ENCODE results near the gene MCU. TPM values are rescaled to one million over a fixed set of nuclear protein-coding genes. Genes with fewer than 3 reads are reported as not detected.

MCU gene
- polyA plus RNA-seq, 1 of the 3 experiments (the other 2 are of a cell fraction), result 20.6 TPM

DNA sequence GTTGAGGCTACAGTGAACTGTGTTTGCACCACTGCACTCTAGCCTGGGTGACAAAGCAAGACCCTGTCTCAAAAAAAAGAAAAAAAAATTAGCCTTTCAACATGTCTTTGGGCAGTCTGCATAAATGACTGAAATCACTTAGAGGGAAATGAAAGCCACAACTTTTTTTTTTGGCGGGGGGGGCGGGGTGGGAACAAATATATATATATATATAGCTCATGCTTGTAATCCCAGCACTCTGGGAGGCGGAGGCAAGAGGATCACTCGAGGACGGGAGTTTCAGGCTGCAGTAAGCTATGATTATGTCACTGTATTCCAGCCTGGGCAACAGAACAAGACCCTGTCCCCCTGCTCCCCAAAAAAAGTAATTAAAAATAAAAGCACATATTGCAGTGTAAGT lies 42.7 kb upstream of the MCU start:
- DNase-seq, result no peak
- no peaks in the 10 kb centered on the region for H4K20me1 ChIP-seq (ENCODE audit: insufficient read depth)
- no peaks in the 10 kb centered on the region for H3F3A ChIP-seq (replicated peaks; ENCODE audit: insufficient read depth)
- no peaks in the 10 kb centered on the region for H3K9me3 ChIP-seq
- H3K4me2 ChIP-seq, result no peak overlapping the region
- ChIA-PET POLR2A (no interaction called here), CTCF (no interaction called here)
- no peaks in the 10 kb centered on the region for H3K4me1 ChIP-seq (ENCODE audit: control insufficient read depth in 1 of 2, insufficient read depth in 2 of 2, low read depth in 1 of 2, low read length in 1 of 2)
- no peaks in the 10 kb centered on the region for H3K36me3 ChIP-seq (replicated peaks in 1 of 2; ENCODE audit: control insufficient read depth in 1 of 2, insufficient read depth in 2 of 2, low read length in 1 of 2)
- no peak overlapping the region for H3K9ac ChIP-seq
- H3K27ac ChIP-seq (ENCODE audit: low read depth in 2 of 2, low read length in 1 of 2), result no peak overlapping the region
- no peak overlapping the region for H2AFZ ChIP-seq (ENCODE audit: low read depth)
- no peaks in the 10 kb centered on the region for H3K9me2 ChIP-seq
- no peak overlapping the region for H3K4me3 ChIP-seq (ENCODE audit: low read depth in 2 of 2, low read length in 1 of 2)
- no peaks in the 10 kb centered on the region for H3K79me2 ChIP-seq (ENCODE audit: insufficient read depth)
- WGBS (ENCODE audit: low lambda C conversion rate), result 44% methylated on average over 5 of the region's 5 CpGs
- H3K27me3 ChIP-seq (ENCODE audit: insufficient read depth), result no peaks in the 10 kb centered on the region
- TF ChIP-seq CHD2 (IDR thresholded peaks at IDR 0.05; ENCODE audit: low read length, partially characterized antibody) (no peak), RXRA (IDR thresholded peaks at IDR 0.05; ENCODE audit: borderline replicate concordance, low read depth) (no peak), GATA2 (CRISPR knock-in tag; IDR thresholded peaks at IDR 0.05) (no peak), EZH2phosphoT487 (IDR thresholded peaks at IDR 0.05; ENCODE audit: borderline replicate concordance, low read depth) (no peak), POLR2AphosphoS5 (IDR thresholded peaks at IDR 0.05; ENCODE audit: low read depth, low read length) (no peak), JUND (IDR thresholded peaks at IDR 0.05) (no peak), EP300 (IDR thresholded peaks at IDR 0.05; ENCODE audit: borderline replicate concordance in 1 of 2, low read depth in 1 of 2, low read length in 1 of 2) (no peak), MEF2A (IDR thresholded peaks at IDR 0.05; ENCODE audit: borderline replicate concordance, low read depth) (no peak), CTCF (IDR thresholded peaks at IDR 0.05) (no peak), MAX (IDR thresholded peaks at IDR 0.05; ENCODE audit: low read depth) (no peak), IRF3 (IDR thresholded peaks at IDR 0.05; ENCODE audit: low read depth, low read length) (no peak), FOSL2 (IDR thresholded peaks at IDR 0.05; ENCODE audit: borderline replicate concordance, low read depth) (no peak), NFIC (IDR thresholded peaks at IDR 0.05; ENCODE audit: borderline replicate concordance) (no peak), SMC3 (IDR thresholded peaks at IDR 0.05; ENCODE audit: low read depth, low read length) (no peak), RAD21 (IDR thresholded peaks at IDR 0.05; ENCODE audit: low read length) (no peak), ZBTB33 (IDR thresholded peaks at IDR 0.05; ENCODE audit: borderline replicate concordance, low read depth) (no peak)
- TF ChIP-seq, protein P1, sequence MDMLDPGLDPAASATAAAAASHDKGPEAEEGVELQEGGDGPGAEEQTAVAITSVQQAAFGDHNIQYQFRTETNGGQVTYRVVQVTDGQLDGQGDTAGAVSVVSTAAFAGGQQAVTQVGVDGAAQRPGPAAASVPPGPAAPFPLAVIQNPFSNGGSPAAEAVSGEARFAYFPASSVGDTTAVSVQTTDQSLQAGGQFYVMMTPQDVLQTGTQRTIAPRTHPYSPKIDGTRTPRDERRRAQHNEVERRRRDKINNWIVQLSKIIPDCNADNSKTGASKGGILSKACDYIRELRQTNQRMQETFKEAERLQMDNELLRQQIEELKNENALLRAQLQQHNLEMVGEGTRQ (IDR thresholded peaks at IDR 0.05; ENCODE audit: borderline replicate concordance, low read depth, low read length), result no peak
- TF ChIP-seq, protein P2, sequence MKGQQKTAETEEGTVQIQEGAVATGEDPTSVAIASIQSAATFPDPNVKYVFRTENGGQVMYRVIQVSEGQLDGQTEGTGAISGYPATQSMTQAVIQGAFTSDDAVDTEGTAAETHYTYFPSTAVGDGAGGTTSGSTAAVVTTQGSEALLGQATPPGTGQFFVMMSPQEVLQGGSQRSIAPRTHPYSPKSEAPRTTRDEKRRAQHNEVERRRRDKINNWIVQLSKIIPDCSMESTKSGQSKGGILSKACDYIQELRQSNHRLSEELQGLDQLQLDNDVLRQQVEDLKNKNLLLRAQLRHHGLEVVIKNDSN (IDR thresholded peaks at IDR 0.05; ENCODE audit: borderline replicate concordance, low read depth), result no peak

Measured in SK-N-SH (cell line).